Thyroid gland (tissue), 4 donors: Measurements from ENCODE around the gene ACYP2. TPM values are rescaled to one million over a fixed set of nuclear protein-coding genes. Genes with fewer than 3 reads are reported as not detected.

Source experiments
- DNase-seq, 2 donors: peaks; one replicate each; pipeline ENCODE4 v3.0.0-alpha.2; 2019
- H3K27ac ChIP-seq, 3 donors: fragments of 200-600 bp; sonication (generic); 1 replicate in 2 of 3; 2 replicates in 1 of 3; pipeline ENCODE4 v1.5.1; 2016 to 2019; ENCODE audit warnings: mild to moderate bottlenecking in 1 of 3, moderate library complexity in 1 of 3
- H3K27me3 ChIP-seq: fragments of 200-600 bp; sonication (generic); one replicate; pipeline ENCODE4 v1.5.1; 2019
- H3K36me3 ChIP-seq, 2 donors: fragments of 200-600 bp; sonication (generic); one replicate each; pipeline ENCODE4 v1.5.1; 2016 to 2019
- H3K4me1 ChIP-seq, 2 donors: fragments of 200-600 bp; sonication (generic); one replicate each; pipeline ENCODE4 v1.5.1; 2017 to 2019
- H3K4me3 ChIP-seq, 3 donors: fragments of 200-600 bp; sonication (generic); replicated peaks in 1 of 3; 1 replicate in 2 of 3; 2 replicates in 1 of 3; pipeline ENCODE4 v1.5.1; 2016; ENCODE audit warnings: mild to moderate bottlenecking in 1 of 3
- H3K9me3 ChIP-seq: fragments of 200-600 bp; sonication (generic); one replicate; pipeline ENCODE4 v1.5.1; 2017
- CTCF ChIP-seq, 6 experiments: fragments of 200-600 bp in 3 of 6; fragments of 450-650 bp in 3 of 6; sonication (generic) in 3 of 6; IDR thresholded peaks; one replicate each; pipeline ENCODE4 v1.5.1; 2016 to 2019; ENCODE audit warnings: antibody characterized with exemption in 6 of 6, mild to moderate bottlenecking in 2 of 6, inconsistent platforms in 1 of 6, moderate library complexity in 1 of 6
- POLR2A ChIP-seq, 2 donors: fragments of 450-650 bp; IDR thresholded peaks; one replicate each; pipeline ENCODE4 v1.6.1; 2017; ENCODE audit warnings: antibody characterized with exemption in 2 of 2, mild to moderate bottlenecking in 2 of 2, moderate library complexity in 1 of 2
- WGBS, 2 donors: methylation state at CpG; one replicate each; pipeline ENCODE4 v1.1.5; 2017; 5-methylcytosine and 5-hydroxymethylcytosine counted together
- intact Hi-C: fragments of 100-400 bp; cut with DNase I; formaldehyde crosslinking; loops from one replicate; pipeline ENCODE4 v1.15.1; 2023
- small RNA-seq: library from RNA; depleted of rRNA; stranded (forward); fragments of <200 nt; gene quantifications from one replicate; pipeline ENCODE3, GENCODE V24; 2016
- total RNA-seq, 4 donors: library from RNA; depleted of rRNA; stranded (reverse); fragments of >200 nt; gene quantifications; one replicate each; pipeline ENCODE4 v1.2.3, GENCODE V29; 2016

ACYP2 gene
- total RNA-seq, 4 donors from 2014 or later, result 14.1 to 29.2 (median 26.2) TPM

DNA sequence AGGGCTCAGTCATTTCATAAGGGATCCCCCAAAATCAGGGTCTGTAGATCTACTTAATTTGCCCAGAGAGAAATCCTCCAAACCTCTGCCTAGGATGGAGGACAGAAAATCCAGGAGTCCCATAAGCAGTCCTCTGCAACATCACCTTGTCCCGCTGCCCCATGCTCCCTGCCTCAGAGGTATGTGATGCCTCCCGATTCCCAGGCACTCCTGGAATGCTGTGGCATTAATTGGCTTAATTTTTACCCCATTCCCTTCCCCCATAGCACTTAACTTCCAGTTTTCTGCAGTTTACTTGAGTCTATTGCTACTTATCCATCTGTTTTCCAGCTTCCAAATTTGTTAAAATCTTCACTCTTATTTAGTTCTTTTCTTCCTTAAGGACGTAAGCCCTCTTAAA, 232.2 kb downstream of the ACYP2 start:
- no peak for DNase-seq
- Histone ChIP-seq H3K9me3 (no peaks in the 10 kb centered on the region), H3K4me1 (no peaks in the 10 kb centered on the region), H3K27me3 (no peaks in the 10 kb centered on the region), H3K36me3 (no peaks in the 10 kb centered on the region), H3K4me3 (no peak overlapping the region), H3K27ac (no peak overlapping the region)
- TF ChIP-seq POLR2A (IDR thresholded peaks at IDR 0.05) (no peak), CTCF (IDR thresholded peaks at IDR 0.05) (no peak)
- intact Hi-C loops, result no loop called here
- 88 to 92% methylated on average over 3 of the region's 3 CpGs for WGBS, 2 donors

DNA sequence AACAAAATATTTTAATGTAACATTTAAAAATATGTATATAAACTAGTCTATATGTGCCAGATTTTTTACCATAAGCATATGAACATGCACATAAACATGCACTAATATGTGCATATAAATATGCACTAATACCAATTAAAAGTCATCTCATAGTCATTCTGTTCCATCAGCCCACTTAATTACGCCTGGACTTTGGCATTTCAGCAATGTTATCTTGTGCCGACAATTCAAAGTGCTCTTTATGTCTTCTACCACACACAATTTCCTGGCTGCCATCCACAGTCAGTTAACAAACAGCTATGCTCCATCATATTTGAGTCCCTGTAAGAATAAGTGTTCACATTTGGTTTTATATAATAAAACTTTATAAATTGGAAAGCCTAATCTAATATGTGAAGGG, 233.2 kb downstream of the ACYP2 start:
- 36 to 40% methylated on average over 2 of the region's 2 CpGs for whole genome bisulfite sequencing, 2 donors
- peak; percentile 35 to 44 for DNase-seq
- Histone ChIP-seq H3K36me3 (no peaks in the 10 kb centered on the region), H3K27ac (no peak overlapping the region), H3K4me3 (no peak overlapping the region), H3K27me3 (no peaks in the 10 kb centered on the region), H3K9me3 (no peaks in the 10 kb centered on the region), H3K4me1 (no peaks in the 10 kb centered on the region)
- TF ChIP-seq POLR2A (IDR thresholded peaks at IDR 0.05), result no peak
- TF ChIP-seq CTCF (IDR thresholded peaks at IDR 0.05), result no peak
- intact Hi-C loops, result no loop called here

DNA sequence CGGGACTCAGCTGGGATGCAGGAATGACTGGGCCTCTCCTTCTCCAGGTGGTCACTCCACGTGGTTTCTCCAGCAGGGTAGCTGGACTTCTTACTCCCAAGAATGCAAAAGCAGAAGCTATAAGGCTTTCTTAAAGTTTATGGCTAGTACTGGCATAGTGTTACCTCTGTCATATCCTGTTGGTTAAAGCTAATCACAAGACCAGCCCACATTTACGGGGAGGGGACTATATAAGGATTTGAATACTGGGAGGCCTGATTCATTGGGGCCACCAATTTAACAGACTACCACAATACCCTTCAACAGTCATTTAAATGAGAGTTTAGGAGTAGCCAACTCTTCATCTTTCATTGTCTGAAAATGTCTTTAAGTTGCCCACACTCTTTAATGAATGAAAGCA, 235.0 kb downstream of the ACYP2 start:
- H3K4me3 ChIP-seq, result no peak overlapping the region
- TF ChIP-seq POLR2A (IDR thresholded peaks at IDR 0.05), result no peak
- H3K27ac ChIP-seq, result no peak overlapping the region
- intact Hi-C loops, result no loop called here
- H3K27me3 ChIP-seq, result no peaks in the 10 kb centered on the region
- WGBS, 2 donors, result 65 to 94% methylated on average over 2 to 3 of the region's 3 CpGs
- no peaks in the 10 kb centered on the region for H3K9me3 ChIP-seq
- no peaks in the 10 kb centered on the region for H3K36me3 ChIP-seq
- H3K4me1 ChIP-seq, result no peaks in the 10 kb centered on the region
- no peak for DNase-seq

DNA sequence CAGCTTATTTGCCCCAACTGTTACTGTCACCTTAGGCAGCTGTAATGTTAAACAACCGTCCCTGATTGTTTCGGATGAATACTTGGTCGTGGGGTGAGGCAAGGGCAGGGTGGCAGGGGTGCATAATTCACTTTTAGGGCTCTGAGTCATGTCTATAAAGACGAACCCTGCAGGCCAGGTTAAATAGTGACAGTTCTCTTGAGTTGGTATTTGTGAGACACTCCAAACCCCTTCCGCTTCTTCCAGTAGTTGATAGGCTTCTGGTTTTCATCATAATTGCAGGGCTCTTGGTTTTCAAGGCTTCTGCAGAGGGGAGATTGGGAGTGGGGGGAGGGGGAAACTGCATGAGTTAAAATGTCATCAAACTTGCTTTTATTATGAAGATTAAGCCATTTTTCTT, 237.8 kb downstream of the ACYP2 start:
- no peaks in the 10 kb centered on the region for H3K4me1 ChIP-seq
- intact Hi-C loops, result no loop called here
- no peaks in the 10 kb centered on the region for H3K9me3 ChIP-seq
- TF ChIP-seq CTCF (IDR thresholded peaks at IDR 0.05) (no peak), POLR2A (IDR thresholded peaks at IDR 0.05) (no peak)
- H3K4me3 ChIP-seq, result no peak overlapping the region
- H3K27me3 ChIP-seq, result no peaks in the 10 kb centered on the region
- WGBS, 2 donors, result 93 to 95% methylated on average over 5 of the region's 5 CpGs
- H3K27ac ChIP-seq, result no peak overlapping the region
- H3K36me3 ChIP-seq, result no peaks in the 10 kb centered on the region
- no peak for DNase-seq

Small RNA genes within 50 kb of the gene (small RNA-seq; reads per million reads assigned to genes)
- gene RNU7-172P, result not detected

Other genes starting within 250 kb of the ACYP2 start
- 100 to 1,000 TPM in 1 of 4 donors, 10 to 100 TPM in 3; 64.3 to 131 (median 84.4) TPM for gene PSME4, start 144.6 kb upstream of the ACYP2 start, total RNA-seq
- gene TSPYL6, start 140.6 kb downstream of the ACYP2 start, total RNA-seq, result under 1 TPM in 2 of 4 donors, not detected in 2; 0.22 to 0.54 TPM